K562 (cell line): ENCODE data around the gene CCDC127. TPM values are rescaled to one million over a fixed set of nuclear protein-coding genes. Genes with fewer than 3 reads are reported as not detected.

ENCODE experiments used
- BRD9 ChIP-seq: fragments of 450-650 bp; IDR thresholded peaks from 2 replicates; pipeline ENCODE4 v1.6.1; 2018; ENCODE audit warnings: low read depth; ENCODE audit not compliant: partially characterized antibody
- CCNT2 ChIP-seq: IDR thresholded peaks from 2 replicates; pipeline ENCODE4 v1.6.1; 2011; ENCODE audit warnings: borderline replicate concordance, low read depth, mild to moderate bottlenecking, moderate library complexity, mixed read lengths, low read length; ENCODE audit not compliant: insufficient read length; ENCODE audit errors: extremely low read depth
- SNRNP70 ChIP-seq: fragments of 200-400 bp; formaldehyde crosslinking; optimal IDR thresholded peaks from 2 replicates; pipeline ENCODE3; 2017; ENCODE audit warnings: low read depth, low read length
- TEAD1 ChIP-seq, 2 experiments: fragments of 450-650 bp in 1 of 2; sonication (generic) in 1 of 2; formaldehyde crosslinking; IDR thresholded peaks; 2 replicates each; pipeline versions ENCODE4 v1.4.0 to v1.8.0; 2020 to 2022; ENCODE audit warnings: mild to moderate bottlenecking in 2 of 2, missing genetic modification reagents in 1 of 2
- ZNF282 ChIP-seq: sonication (generic); formaldehyde crosslinking; IDR thresholded peaks from 2 replicates; pipeline ENCODE4 v1.8.1; 2023; ENCODE audit warnings: missing genetic modification reagents
- polyA plus RNA-seq, 8 experiments: library from polyadenylated mRNA; depleted of rRNA in 4 of 8; stranded (reverse) in 5 of 8; unstranded in 3 of 8; fragments of >200 nt; fragmentation: Nextera tagmentation in 2 of 8; fragmentation: Illumina TruSeq in 1 of 8; extraction: Ambion mirVana in 2 of 8; extraction: Trizol in 1 of 8; gene quantifications; 2 replicates each; pipeline versions ENCODE4 v1.2.1 to v1.2.3, GENCODE V29; 2011 to 2014; ENCODE audit warnings: inconsistent platforms in 1 of 8, missing spikeins in 1 of 8
- total RNA-seq, 7 experiments: library from RNA; depleted of rRNA in 6 of 7; stranded (reverse); fragments of >200 nt in 6 of 7; fragmentation: Illumina TruSeq in 2 of 7; extraction: Trizol in 2 of 7; gene quantifications; 2 replicates each; pipeline versions ENCODE4 v1.2.1 to v1.2.3, GENCODE V29; 2011 to 2021; ENCODE audit warnings: low replicate concordance in 1 of 7
- TF ChIP-seq, protein P1 (sequence below), 2 experiments: fragments of 450-650 bp; IDR thresholded peaks; 2 replicates each; pipeline ENCODE4 v1.6.1; 2016
- TF ChIP-seq, protein P2 (sequence below): fragments of 250-450 bp; sonication (Bioruptor Pico); IDR thresholded peaks from 2 replicates; pipeline ENCODE4 v1.8.0; 2022; ENCODE audit warnings: inconsistent platforms
- TF ChIP-seq, protein P3 (sequence below): fragments of 450-650 bp; conservative IDR thresholded peaks from 2 replicates; pipeline ENCODE4 v1.6.1; 2016; ENCODE audit warnings: missing genetic modification characterization, low read depth, mild to moderate bottlenecking, control low read depth, missing compliant biosample characterization
- TF ChIP-seq, protein P4 (sequence below): sonication (generic); formaldehyde crosslinking; IDR thresholded peaks from 2 replicates; pipeline ENCODE4 v1.8.0; 2022; ENCODE audit warnings: mild to moderate bottlenecking, missing genetic modification reagents, borderline replicate concordance
- TF ChIP-seq, protein P5 (sequence below): fragments of 450-650 bp; IDR thresholded peaks from 2 replicates; pipeline ENCODE4 v1.6.1; 2016; ENCODE audit warnings: borderline replicate concordance

The CCDC127 gene
- total and polyA plus RNA-seq, 9 of the 15 experiments (the other 6 are each of a cell fraction or from before 2014, with no cell fraction given) = 2.7 to 4.5 (median 4.1) TPM

DNA sequence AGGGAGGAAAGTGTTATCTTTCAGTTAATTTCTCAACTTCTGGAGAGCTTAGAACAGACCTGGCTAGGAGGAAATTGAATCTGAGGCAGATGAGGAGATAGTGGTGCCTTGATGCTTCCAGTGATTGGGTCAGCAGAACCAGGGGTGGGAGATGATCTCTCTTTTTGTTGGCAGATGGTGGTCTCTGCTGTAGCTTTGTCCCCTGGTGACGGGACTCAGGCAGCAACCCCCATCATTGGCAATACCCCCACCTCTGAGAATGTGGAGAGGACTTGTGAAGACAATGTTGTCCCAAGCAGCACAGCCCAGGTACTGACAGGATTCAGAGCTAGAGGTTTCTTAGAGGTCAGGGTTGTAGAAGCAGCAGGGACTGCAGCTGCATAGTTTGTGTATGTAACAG, 49.8 kb upstream of the CCDC127 start (continued):
- TF ChIP-seq, protein P1, sequence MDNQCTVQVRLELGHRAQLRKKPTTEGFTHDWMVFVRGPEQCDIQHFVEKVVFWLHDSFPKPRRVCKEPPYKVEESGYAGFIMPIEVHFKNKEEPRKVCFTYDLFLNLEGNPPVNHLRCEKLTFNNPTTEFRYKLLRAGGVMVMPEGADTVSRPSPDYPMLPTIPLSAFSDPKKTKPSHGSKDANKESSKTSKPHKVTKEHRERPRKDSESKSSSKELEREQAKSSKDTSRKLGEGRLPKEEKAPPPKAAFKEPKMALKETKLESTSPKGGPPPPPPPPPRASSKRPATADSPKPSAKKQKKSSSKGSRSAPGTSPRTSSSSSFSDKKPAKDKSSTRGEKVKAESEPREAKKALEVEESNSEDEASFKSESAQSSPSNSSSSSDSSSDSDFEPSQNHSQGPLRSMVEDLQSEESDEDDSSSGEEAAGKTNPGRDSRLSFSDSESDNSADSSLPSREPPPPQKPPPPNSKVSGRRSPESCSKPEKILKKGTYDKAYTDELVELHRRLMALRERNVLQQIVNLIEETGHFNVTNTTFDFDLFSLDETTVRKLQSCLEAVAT (IDR thresholded peaks at IDR 0.05) = no peak
- TF ChIP-seq, protein P2, sequence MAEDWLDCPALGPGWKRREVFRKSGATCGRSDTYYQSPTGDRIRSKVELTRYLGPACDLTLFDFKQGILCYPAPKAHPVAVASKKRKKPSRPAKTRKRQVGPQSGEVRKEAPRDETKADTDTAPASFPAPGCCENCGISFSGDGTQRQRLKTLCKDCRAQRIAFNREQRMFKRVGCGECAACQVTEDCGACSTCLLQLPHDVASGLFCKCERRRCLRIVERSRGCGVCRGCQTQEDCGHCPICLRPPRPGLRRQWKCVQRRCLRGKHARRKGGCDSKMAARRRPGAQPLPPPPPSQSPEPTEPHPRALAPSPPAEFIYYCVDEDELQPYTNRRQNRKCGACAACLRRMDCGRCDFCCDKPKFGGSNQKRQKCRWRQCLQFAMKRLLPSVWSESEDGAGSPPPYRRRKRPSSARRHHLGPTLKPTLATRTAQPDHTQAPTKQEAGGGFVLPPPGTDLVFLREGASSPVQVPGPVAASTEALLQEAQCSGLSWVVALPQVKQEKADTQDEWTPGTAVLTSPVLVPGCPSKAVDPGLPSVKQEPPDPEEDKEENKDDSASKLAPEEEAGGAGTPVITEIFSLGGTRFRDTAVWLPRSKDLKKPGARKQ (CRISPR knock-in tag) = no peak
- TF ChIP-seq TEAD1 (CRISPR knock-in tag; IDR thresholded peaks at IDR 0.05) (no peak), SNRNP70 (no peak), ZNF282 (CRISPR knock-in tag) (no peak), CCNT2 (no peak), BRD9 (no peak)
- TF ChIP-seq, protein P3, sequence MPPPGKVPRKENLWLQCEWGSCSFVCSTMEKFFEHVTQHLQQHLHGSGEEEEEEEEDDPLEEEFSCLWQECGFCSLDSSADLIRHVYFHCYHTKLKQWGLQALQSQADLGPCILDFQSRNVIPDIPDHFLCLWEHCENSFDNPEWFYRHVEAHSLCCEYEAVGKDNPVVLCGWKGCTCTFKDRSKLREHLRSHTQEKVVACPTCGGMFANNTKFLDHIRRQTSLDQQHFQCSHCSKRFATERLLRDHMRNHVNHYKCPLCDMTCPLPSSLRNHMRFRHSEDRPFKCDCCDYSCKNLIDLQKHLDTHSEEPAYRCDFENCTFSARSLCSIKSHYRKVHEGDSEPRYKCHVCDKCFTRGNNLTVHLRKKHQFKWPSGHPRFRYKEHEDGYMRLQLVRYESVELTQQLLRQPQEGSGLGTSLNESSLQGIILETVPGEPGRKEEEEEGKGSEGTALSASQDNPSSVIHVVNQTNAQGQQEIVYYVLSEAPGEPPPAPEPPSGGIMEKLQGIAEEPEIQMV (tag) = no peak
- TF ChIP-seq, protein P4, sequence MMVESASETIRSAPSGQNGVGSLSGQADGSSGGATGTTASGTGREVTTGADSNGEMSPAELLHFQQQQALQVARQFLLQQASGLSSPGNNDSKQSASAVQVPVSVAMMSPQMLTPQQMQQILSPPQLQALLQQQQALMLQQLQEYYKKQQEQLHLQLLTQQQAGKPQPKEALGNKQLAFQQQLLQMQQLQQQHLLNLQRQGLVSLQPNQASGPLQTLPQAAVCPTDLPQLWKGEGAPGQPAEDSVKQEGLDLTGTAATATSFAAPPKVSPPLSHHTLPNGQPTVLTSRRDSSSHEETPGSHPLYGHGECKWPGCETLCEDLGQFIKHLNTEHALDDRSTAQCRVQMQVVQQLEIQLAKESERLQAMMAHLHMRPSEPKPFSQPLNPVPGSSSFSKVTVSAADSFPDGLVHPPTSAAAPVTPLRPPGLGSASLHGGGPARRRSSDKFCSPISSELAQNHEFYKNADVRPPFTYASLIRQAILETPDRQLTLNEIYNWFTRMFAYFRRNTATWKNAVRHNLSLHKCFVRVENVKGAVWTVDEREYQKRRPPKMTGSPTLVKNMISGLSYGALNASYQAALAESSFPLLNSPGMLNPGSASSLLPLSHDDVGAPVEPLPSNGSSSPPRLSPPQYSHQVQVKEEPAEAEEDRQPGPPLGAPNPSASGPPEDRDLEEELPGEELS = no peak
- TF ChIP-seq, protein P5, sequence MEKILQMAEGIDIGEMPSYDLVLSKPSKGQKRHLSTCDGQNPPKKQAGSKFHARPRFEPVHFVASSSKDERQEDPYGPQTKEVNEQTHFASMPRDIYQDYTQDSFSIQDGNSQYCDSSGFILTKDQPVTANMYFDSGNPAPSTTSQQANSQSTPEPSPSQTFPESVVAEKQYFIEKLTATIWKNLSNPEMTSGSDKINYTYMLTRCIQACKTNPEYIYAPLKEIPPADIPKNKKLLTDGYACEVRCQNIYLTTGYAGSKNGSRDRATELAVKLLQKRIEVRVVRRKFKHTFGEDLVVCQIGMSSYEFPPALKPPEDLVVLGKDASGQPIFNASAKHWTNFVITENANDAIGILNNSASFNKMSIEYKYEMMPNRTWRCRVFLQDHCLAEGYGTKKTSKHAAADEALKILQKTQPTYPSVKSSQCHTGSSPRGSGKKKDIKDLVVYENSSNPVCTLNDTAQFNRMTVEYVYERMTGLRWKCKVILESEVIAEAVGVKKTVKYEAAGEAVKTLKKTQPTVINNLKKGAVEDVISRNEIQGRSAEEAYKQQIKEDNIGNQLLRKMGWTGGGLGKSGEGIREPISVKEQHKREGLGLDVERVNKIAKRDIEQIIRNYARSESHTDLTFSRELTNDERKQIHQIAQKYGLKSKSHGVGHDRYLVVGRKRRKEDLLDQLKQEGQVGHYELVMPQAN = no peak
